ENCODE results near the gene HMCN1. TPM values are rescaled to one million over a fixed set of nuclear protein-coding genes. Genes with fewer than 3 reads are reported as not detected.

The HMCN1 gene
- total and polyA plus RNA-seq, 2 experiments from 2014 or later = 1.6 to 8.7 TPM

GRCh38 chr1:186009039-186009737, 275.0 kb downstream of the HMCN1 start:
- H2AFZ ChIP-seq = no peak overlapping the region
- H3K9me3 Mint-ChIP-seq = no peaks in the 10 kb centered on the region
- H3K9me2 ChIP-seq (ENCODE audit: insufficient read depth) = no peaks in the 10 kb centered on the region
- no peaks in the 10 kb centered on the region for H3K27me3 Mint-ChIP-seq (ENCODE audit: insufficient read depth, low read depth, poor library complexity)
- no peaks in the 10 kb centered on the region for H3F3A ChIP-seq (replicated peaks; ENCODE audit: low read depth)
- no peak for DNase-seq (ENCODE audit: low spot score)
- H3K4me3 ChIP-seq = no peak overlapping the region
- H3K4me3 Mint-ChIP-seq = no peak overlapping the region
- no peaks in the 10 kb centered on the region for H3K79me2 ChIP-seq (replicated peaks; ENCODE audit: insufficient read depth)
- H3K36me3 Mint-ChIP-seq (ENCODE audit: low read depth) = no peaks in the 10 kb centered on the region
- H3K4me1 ChIP-seq (ENCODE audit: insufficient read depth) = no peaks in the 10 kb centered on the region; the same call in 1 of the 2 replicates
- no peaks in the 10 kb centered on the region for H3K27me3 ChIP-seq (ENCODE audit: insufficient read depth)
- H3K27ac ChIP-seq (ENCODE audit: low read depth) = no peak overlapping the region
- no peak overlapping the region for H3K27ac Mint-ChIP-seq
- no peak for ATAC-seq
- no peak overlapping the region for H3K4me2 ChIP-seq
- no peaks in the 10 kb centered on the region for H4K20me1 ChIP-seq (replicated peaks; ENCODE audit: insufficient read depth)
- no peaks in the 10 kb centered on the region for H3K36me3 ChIP-seq (ENCODE audit: insufficient read depth)
- H3K4me1 Mint-ChIP-seq = peaks cover 4% of the 10 kb centered on the region; the same call in 2 of the 3 replicates
- no peak for TF ChIP-seq ZNF114 (CRISPR knock-in tag; IDR thresholded peaks at IDR 0.05)
- no peak for TF ChIP-seq EZH2phosphoT487 (IDR thresholded peaks at IDR 0.05; ENCODE audit: unreplicated experiment)
- TF ChIP-seq CTCF (conservative IDR thresholded peaks at IDR 0.05; ENCODE audit: low read depth in 2 of 2) = no peak
- TF ChIP-seq NANOG (IDR thresholded peaks at IDR 0.05; ENCODE audit: borderline replicate concordance) = no peak

- peaks cover 4% of the 10 kb centered on the region for H3K4me1 Mint-ChIP-seq
- H3K9me3 Mint-ChIP-seq = no peaks in the 10 kb centered on the region
- H3K4me2 ChIP-seq = no peak overlapping the region
- DNase-seq (ENCODE audit: low spot score) = no peak
- no peak overlapping the region for H3K27ac Mint-ChIP-seq
- H3F3A ChIP-seq (replicated peaks; ENCODE audit: low read depth) = no peaks in the 10 kb centered on the region
- H4K20me1 ChIP-seq (replicated peaks; ENCODE audit: insufficient read depth) = no peaks in the 10 kb centered on the region
- no peaks in the 10 kb centered on the region; the same call in 1 of the 2 replicates for H3K4me1 ChIP-seq (ENCODE audit: insufficient read depth)
- H3K27me3 ChIP-seq (ENCODE audit: insufficient read depth) = no peaks in the 10 kb centered on the region
- no peaks in the 10 kb centered on the region for H3K79me2 ChIP-seq (replicated peaks; ENCODE audit: insufficient read depth)
- no peaks in the 10 kb centered on the region for H3K36me3 Mint-ChIP-seq (ENCODE audit: low read depth)
- ATAC-seq = no peak
- H3K27me3 Mint-ChIP-seq (ENCODE audit: insufficient read depth, low read depth, poor library complexity) = no peaks in the 10 kb centered on the region
- H3K36me3 ChIP-seq (ENCODE audit: insufficient read depth) = no peaks in the 10 kb centered on the region
- H2AFZ ChIP-seq = no peak overlapping the region
- no peak overlapping the region for H3K27ac ChIP-seq (ENCODE audit: low read depth)
- H3K4me3 Mint-ChIP-seq = no peak overlapping the region
- no peaks in the 10 kb centered on the region for H3K9me2 ChIP-seq (ENCODE audit: insufficient read depth)
- TF ChIP-seq STAT1 (IDR thresholded peaks at IDR 0.05; ENCODE audit: unreplicated experiment) = no peak
- no peak overlapping the region for H3K4me3 ChIP-seq
Measured at GRCh38 chr1:186014370-186015037, 280.3 kb downstream of the HMCN1 start.

GRCh38 chr1:186016856-186017255, 282.7 kb downstream of the HMCN1 start:
- Histone ChIP-seq H3K4me1 (ENCODE audit: insufficient read depth) (no peaks in the 10 kb centered on the region), H3K36me3 (ENCODE audit: insufficient read depth) (no peaks in the 10 kb centered on the region), H4K20me1 (replicated peaks; ENCODE audit: insufficient read depth) (no peaks in the 10 kb centered on the region), H3K27me3 (ENCODE audit: insufficient read depth) (no peaks in the 10 kb centered on the region), H3F3A (replicated peaks; ENCODE audit: low read depth) (no peaks in the 10 kb centered on the region), H3K9me2 (ENCODE audit: insufficient read depth) (no peaks in the 10 kb centered on the region), H3K27ac (ENCODE audit: low read depth) (no peak overlapping the region), H3K4me2 (no peak overlapping the region), H3K79me2 (replicated peaks; ENCODE audit: insufficient read depth) (no peaks in the 10 kb centered on the region), H3K4me3 (no peak overlapping the region), H2AFZ (no peak overlapping the region)
- Mint-ChIP-seq H3K9me3 (no peaks in the 10 kb centered on the region), H3K27me3 (ENCODE audit: insufficient read depth, low read depth, poor library complexity) (no peaks in the 10 kb centered on the region), H3K4me1 (peaks cover 2% of the 10 kb centered on the region; the same call in 2 of the 3 replicates), H3K36me3 (ENCODE audit: low read depth) (no peaks in the 10 kb centered on the region), H3K4me3 (no peak overlapping the region), H3K27ac (no peak overlapping the region)
- DNase-seq (ENCODE audit: low spot score) (no peak), ATAC-seq (no peak)
- TF ChIP-seq ZNF114 (CRISPR knock-in tag; IDR thresholded peaks at IDR 0.05) (no peak), REST (IDR thresholded peaks at IDR 0.05; ENCODE audit: unreplicated experiment) (no peak), STAT1 (IDR thresholded peaks at IDR 0.05; ENCODE audit: unreplicated experiment) (no peak), CTCF (conservative IDR thresholded peaks at IDR 0.05; ENCODE audit: low read depth in 2 of 2) (no peak), EZH2 (IDR thresholded peaks at IDR 0.05; ENCODE audit: low read depth, unreplicated experiment) (no peak)
